ENCODE data around the gene GLCCI1.

DNA sequence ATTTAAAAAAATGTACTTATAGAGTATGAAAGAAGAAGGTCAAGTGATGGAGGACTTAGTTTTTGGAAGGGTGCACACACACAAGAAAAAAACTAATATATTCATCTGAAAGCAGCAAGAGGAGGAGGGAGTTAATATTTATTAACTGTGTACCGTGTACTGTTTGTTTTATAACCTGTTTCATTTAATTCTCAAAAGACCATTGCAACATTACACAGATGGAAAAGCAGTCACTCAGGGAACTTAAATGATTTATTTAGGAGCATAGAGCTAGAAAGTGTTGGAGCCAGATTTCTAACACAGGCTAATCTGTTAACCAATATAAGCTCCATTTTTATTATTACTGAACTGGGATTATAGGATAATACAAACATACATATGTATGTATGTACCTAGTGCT is 36.7 kb downstream of the GLCCI1 start:
- TF ChIP-seq, protein P1, sequence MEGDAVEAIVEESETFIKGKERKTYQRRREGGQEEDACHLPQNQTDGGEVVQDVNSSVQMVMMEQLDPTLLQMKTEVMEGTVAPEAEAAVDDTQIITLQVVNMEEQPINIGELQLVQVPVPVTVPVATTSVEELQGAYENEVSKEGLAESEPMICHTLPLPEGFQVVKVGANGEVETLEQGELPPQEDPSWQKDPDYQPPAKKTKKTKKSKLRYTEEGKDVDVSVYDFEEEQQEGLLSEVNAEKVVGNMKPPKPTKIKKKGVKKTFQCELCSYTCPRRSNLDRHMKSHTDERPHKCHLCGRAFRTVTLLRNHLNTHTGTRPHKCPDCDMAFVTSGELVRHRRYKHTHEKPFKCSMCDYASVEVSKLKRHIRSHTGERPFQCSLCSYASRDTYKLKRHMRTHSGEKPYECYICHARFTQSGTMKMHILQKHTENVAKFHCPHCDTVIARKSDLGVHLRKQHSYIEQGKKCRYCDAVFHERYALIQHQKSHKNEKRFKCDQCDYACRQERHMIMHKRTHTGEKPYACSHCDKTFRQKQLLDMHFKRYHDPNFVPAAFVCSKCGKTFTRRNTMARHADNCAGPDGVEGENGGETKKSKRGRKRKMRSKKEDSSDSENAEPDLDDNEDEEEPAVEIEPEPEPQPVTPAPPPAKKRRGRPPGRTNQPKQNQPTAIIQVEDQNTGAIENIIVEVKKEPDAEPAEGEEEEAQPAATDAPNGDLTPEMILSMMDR (IDR thresholded peaks at IDR 0.05) = no peak
- TF ChIP-seq POLR2A (IDR thresholded peaks at IDR 0.05) = no peak

Measured in lower leg skin (tissue), 3 donors.